B cell (primary cell): ENCODE data around the gene CDKAL1.

Source experiments
- EZH2 ChIP-seq: IDR thresholded peaks from 2 replicates; pipeline ENCODE4 v1.6.1; 2012; ENCODE audit warnings: borderline replicate concordance, low read depth, mild to moderate bottlenecking, moderate library complexity, low read length; ENCODE audit not compliant: insufficient read depth, poor library complexity, severe bottlenecking
- TF ChIP-seq, protein P1 (sequence below): fragments of 200-600 bp; IDR thresholded peaks from one replicate; pipeline ENCODE4 v1.8.0; 2022; ENCODE audit warnings: antibody characterized with exemption, mild to moderate bottlenecking

DNA sequence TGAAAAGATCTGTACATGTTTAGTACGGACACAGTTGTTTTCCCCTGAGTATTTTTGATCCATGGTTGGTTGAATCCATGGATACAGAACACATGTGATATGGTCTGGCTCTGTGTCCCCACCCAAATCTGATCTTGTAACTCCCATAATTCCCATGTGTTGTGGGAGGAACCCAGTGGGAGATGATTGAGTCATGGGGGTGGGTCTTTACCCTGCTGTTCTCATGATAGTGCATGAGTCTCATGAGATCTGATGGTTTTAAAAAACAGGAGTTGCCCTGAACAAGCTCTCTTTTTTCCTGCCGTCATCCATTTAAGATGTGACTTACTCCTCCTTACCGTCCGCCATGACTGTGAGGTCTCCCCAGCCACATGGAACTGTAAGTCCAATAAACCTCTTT lies 139.2 kb downstream of the CDKAL1 start:
- TF ChIP-seq EZH2: no peak
- TF ChIP-seq, protein P1, sequence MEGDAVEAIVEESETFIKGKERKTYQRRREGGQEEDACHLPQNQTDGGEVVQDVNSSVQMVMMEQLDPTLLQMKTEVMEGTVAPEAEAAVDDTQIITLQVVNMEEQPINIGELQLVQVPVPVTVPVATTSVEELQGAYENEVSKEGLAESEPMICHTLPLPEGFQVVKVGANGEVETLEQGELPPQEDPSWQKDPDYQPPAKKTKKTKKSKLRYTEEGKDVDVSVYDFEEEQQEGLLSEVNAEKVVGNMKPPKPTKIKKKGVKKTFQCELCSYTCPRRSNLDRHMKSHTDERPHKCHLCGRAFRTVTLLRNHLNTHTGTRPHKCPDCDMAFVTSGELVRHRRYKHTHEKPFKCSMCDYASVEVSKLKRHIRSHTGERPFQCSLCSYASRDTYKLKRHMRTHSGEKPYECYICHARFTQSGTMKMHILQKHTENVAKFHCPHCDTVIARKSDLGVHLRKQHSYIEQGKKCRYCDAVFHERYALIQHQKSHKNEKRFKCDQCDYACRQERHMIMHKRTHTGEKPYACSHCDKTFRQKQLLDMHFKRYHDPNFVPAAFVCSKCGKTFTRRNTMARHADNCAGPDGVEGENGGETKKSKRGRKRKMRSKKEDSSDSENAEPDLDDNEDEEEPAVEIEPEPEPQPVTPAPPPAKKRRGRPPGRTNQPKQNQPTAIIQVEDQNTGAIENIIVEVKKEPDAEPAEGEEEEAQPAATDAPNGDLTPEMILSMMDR: no peak
